ENCODE results near the gene TCTN1.
"Not testable (repeated sequence)": the region's sequence is repeated elsewhere in the genome, so short reads cannot be mapped to it uniquely, and the experiment has no call there.

The TCTN1 gene

GRCh38 chr12:110613771-110614684 is at the start of gene TCTN1:
Gene TCTN1 (plus strand): TSS chr12:110614129. CDS start chr12:110614183, 54 bp downstream.
- DNase-seq: peak; percentile 73

GRCh38 chr12:110564471-110564991 is 49.4 kb upstream of the TCTN1 start:
- no peak for DNase-seq

- DNase-seq: no peak
Observed at GRCh38 chr12:110565894-110566871, 47.7 kb upstream of the TCTN1 start.

GRCh38 chr12:110566993-110567392 is 46.9 kb upstream of the TCTN1 start:
- DNase-seq: no peak

- no peak for DNase-seq
Observed at GRCh38 chr12:110568752-110569151, 45.2 kb upstream of the TCTN1 start.

- DNase-seq: not testable (repeated sequence)
Observed at GRCh38 chr12:110569838-110570237, 44.1 kb upstream of the TCTN1 start.

- DNase-seq: not testable (repeated sequence)
Observed at GRCh38 chr12:110570798-110571197, 43.1 kb upstream of the TCTN1 start.

- no peak for DNase-seq
Observed at GRCh38 chr12:110574044-110574443, 39.9 kb upstream of the TCTN1 start.

GRCh38 chr12:110574717-110575230 is 39.2 kb upstream of the TCTN1 start:
- DNase-seq: not testable (repeated sequence)

GRCh38 chr12:110575326-110575725 is 38.6 kb upstream of the TCTN1 start:
- DNase-seq: no peak

- no peak for DNase-seq
Observed at GRCh38 chr12:110576504-110576903, 37.4 kb upstream of the TCTN1 start.

GRCh38 chr12:110577864-110578693 is 35.9 kb upstream of the TCTN1 start:
- no peak for DNase-seq

- no peak for DNase-seq
Observed at GRCh38 chr12:110578694-110579534, 35.0 kb upstream of the TCTN1 start.

GRCh38 chr12:110579535-110580253 is 34.2 kb upstream of the TCTN1 start:
- DNase-seq: no peak

GRCh38 chr12:110581931-110582275 is 32.0 kb upstream of the TCTN1 start:
- DNase-seq: no peak

- no peak for DNase-seq
Observed at GRCh38 chr12:110582276-110583136, 31.4 kb upstream of the TCTN1 start.

GRCh38 chr12:110583137-110584059 is 30.5 kb upstream of the TCTN1 start, which contains the start of gene PPTC7:
Gene PPTC7 (minus strand): TSS chr12:110583318. CDS start chr12:110583031, 287 bp downstream.
- DNase-seq: peak; percentile 63

GRCh38 chr12:110585231-110585799 is 28.6 kb upstream of the TCTN1 start:
- no peak for DNase-seq

Measured in NCI-H524 treated with DMSO at 0.1 percent for 48 hours (cell line).